HG02588 (cell line): ENCODE data around the gene BRAT1.
A peak's percentile ranks its signal among the peaks of the same experiment; 100 is the strongest.
"Not testable (repeated sequence)": the region's sequence is repeated elsewhere in the genome, so short reads cannot be mapped to it uniquely, and the experiment has no call there.

Experiments
- ATAC-seq: cut with Tn5 transposase; IDR thresholded peaks from one replicate; pipeline ENCODE4 v1.9.1; 2021; ENCODE audit warnings: mild to moderate bottlenecking, moderate library complexity; ENCODE audit not compliant: unreplicated experiment

Gene BRAT1

GRCh38 chr7:2539031-2539911 is 16.1 kb downstream of the BRAT1 start:
- ATAC-seq = no peak

GRCh38 chr7:2537981-2538851 is 17.1 kb downstream of the BRAT1 start:
- no peak for ATAC-seq

- not testable (repeated sequence) for ATAC-seq
Observed at GRCh38 chr7:2535872-2536627, 19.3 kb downstream of the BRAT1 start.

GRCh38 chr7:2534214-2534613 is 21.1 kb downstream of the BRAT1 start:
- not testable (repeated sequence) for ATAC-seq

- not testable (repeated sequence) for ATAC-seq
Observed at GRCh38 chr7:2533566-2533965, 21.8 kb downstream of the BRAT1 start.

GRCh38 chr7:2532816-2533215 is 22.5 kb downstream of the BRAT1 start:
- ATAC-seq = not testable (repeated sequence)

GRCh38 chr7:2532199-2532772 is 23.0 kb downstream of the BRAT1 start:
- ATAC-seq = not testable (repeated sequence)

GRCh38 chr7:2531796-2532110 is 23.6 kb downstream of the BRAT1 start:
- ATAC-seq = not testable (repeated sequence)

GRCh38 chr7:2530994-2531795 is 24.1 kb downstream of the BRAT1 start:
- ATAC-seq = not testable (repeated sequence)

- peak; percentile 37 for ATAC-seq
Observed at GRCh38 chr7:2530071-2530987, 25.0 kb downstream of the BRAT1 start.

GRCh38 chr7:2529161-2530070 is 25.9 kb downstream of the BRAT1 start:
- peak; percentile 45 for ATAC-seq

- ATAC-seq = peak; percentile 2
Observed at GRCh38 chr7:2528481-2529095, 26.7 kb downstream of the BRAT1 start.

GRCh38 chr7:2527505-2528467 is 27.5 kb downstream of the BRAT1 start:
- ATAC-seq = no peak

GRCh38 chr7:2526659-2527504 is 28.4 kb downstream of the BRAT1 start:
- ATAC-seq = no peak
